ENCODE results near the gene LDLRAD4.

LDLRAD4 gene

DNA sequence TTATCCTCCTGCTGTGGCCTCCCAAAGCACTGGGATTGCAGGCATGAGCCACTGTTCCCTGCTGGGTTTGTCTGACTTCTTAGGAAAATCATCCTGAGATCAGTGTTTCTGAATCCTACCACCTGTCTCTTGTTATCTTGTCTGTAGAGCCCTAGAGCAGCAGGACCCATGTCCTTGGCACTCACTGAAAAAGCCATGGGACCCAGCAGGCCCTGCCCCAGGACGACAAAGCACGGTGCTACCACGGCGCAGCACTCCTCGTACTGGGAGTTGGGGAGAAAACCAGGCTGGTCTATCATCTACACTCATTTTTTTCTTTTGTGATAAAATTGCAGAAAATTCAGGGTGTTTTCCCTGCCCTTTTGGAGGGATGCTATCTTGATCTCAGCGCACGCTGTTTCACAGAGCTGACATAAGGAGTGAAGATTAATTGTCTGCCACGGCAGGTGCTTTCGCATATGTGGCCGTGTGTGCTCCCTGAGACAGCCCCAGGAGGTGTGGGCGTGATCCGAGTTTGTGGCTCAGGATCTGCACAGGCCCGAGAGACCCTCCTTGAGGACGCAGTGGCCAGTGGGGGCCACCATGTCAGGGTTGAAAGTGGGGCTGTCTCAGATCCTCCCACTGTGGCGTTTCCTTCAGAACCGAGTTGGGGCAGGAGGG, 179.1 kb downstream of the LDLRAD4 start:
- Histone ChIP-seq H3K14ac (ENCODE audit: low read length) (no peak overlapping the region), H4K8ac (ENCODE audit: low read depth, low read length) (no peak overlapping the region), H2BK15ac (ENCODE audit: low read length) (no peak overlapping the region), H3K27me3 (ENCODE audit: control insufficient read depth in 3 of 3, insufficient read depth in 3 of 3, low read depth in 1 of 3, low read length in 3 of 3) (no peaks in the 10 kb centered on the region), H2BK12ac (ENCODE audit: low read length) (no peak overlapping the region), H3K4me3 (ENCODE audit: low read length in 2 of 2) (no peak overlapping the region), H3K4ac (ENCODE audit: low read length) (no peak overlapping the region), H4K91ac (ENCODE audit: low read depth, low read length, poor library complexity) (no peak overlapping the region), H3K27ac (replicated peaks; ENCODE audit: low read length) (no peak overlapping the region), H3K36me3 (replicated peaks in 1 of 2; ENCODE audit: control insufficient read depth in 2 of 2, insufficient read depth in 2 of 2, low read length in 2 of 2) (no peaks in the 10 kb centered on the region), H3K4me2 (ENCODE audit: insufficient read depth, low read length, poor library complexity, severe bottlenecking) (no peak overlapping the region), H2AK5ac (ENCODE audit: low read depth, low read length) (no peak overlapping the region), H3K9ac (ENCODE audit: low read depth, low read length, poor library complexity) (no peak overlapping the region), H2BK120ac (ENCODE audit: low read depth, low read length) (no peak overlapping the region), H2BK5ac (ENCODE audit: low read length) (no peak overlapping the region), H2AFZ (ENCODE audit: low read length) (no peak overlapping the region), H3K23ac (ENCODE audit: low read depth, low read length, poor library complexity) (no peak overlapping the region), H3K9me3 (replicated peaks in 1 of 2; ENCODE audit: control insufficient read depth in 2 of 2, insufficient read depth in 1 of 2, low read depth in 1 of 2, low read length in 2 of 2) (no peaks in the 10 kb centered on the region), H3K18ac (ENCODE audit: low read length) (no peak overlapping the region), H3K79me1 (ENCODE audit: low read depth, low read length) (no peaks in the 10 kb centered on the region), H3K4me1 (ENCODE audit: control insufficient read depth in 2 of 2, insufficient read depth in 1 of 2, low read depth in 1 of 2, low read length in 2 of 2) (no peaks in the 10 kb centered on the region)
- no CpG with 5 or more reads among the region's 16 CpGs for WGBS, 2 donors (ENCODE audit: extremely low coverage in 2 of 2, insufficient read length in 2 of 2, insufficient replicate concordance in 1 of 2)
- DNase-seq (ENCODE audit: low spot score), result no peak

GRCh38 chr18:13398631-13399030, 180.1 kb downstream of the LDLRAD4 start:
- H3K4me3 ChIP-seq (ENCODE audit: low read length in 2 of 2), result no peak overlapping the region
- H4K8ac ChIP-seq (ENCODE audit: low read depth, low read length), result no peak overlapping the region
- no peak overlapping the region for H2BK12ac ChIP-seq (ENCODE audit: low read length)
- H4K91ac ChIP-seq (ENCODE audit: low read depth, low read length, poor library complexity), result no peak overlapping the region
- H3K18ac ChIP-seq (ENCODE audit: low read length), result no peak overlapping the region
- H3K23ac ChIP-seq (ENCODE audit: low read depth, low read length, poor library complexity), result no peak overlapping the region
- H3K27me3 ChIP-seq (ENCODE audit: control insufficient read depth in 3 of 3, insufficient read depth in 3 of 3, low read depth in 1 of 3, low read length in 3 of 3), result no peaks in the 10 kb centered on the region
- no peaks in the 10 kb centered on the region for H3K9me3 ChIP-seq (replicated peaks in 1 of 2; ENCODE audit: control insufficient read depth in 2 of 2, insufficient read depth in 1 of 2, low read depth in 1 of 2, low read length in 2 of 2)
- H2BK15ac ChIP-seq (ENCODE audit: low read length), result no peak overlapping the region
- H2AK5ac ChIP-seq (ENCODE audit: low read depth, low read length), result no peak overlapping the region
- no peak overlapping the region for H3K9ac ChIP-seq (ENCODE audit: low read depth, low read length, poor library complexity)
- no peaks in the 10 kb centered on the region for H3K36me3 ChIP-seq (replicated peaks in 1 of 2; ENCODE audit: control insufficient read depth in 2 of 2, insufficient read depth in 2 of 2, low read length in 2 of 2)
- no peak for DNase-seq (ENCODE audit: low spot score)
- no peak overlapping the region for H3K14ac ChIP-seq (ENCODE audit: low read length)
- H3K4me2 ChIP-seq (ENCODE audit: insufficient read depth, low read length, poor library complexity, severe bottlenecking), result no peak overlapping the region
- no peak overlapping the region for H2BK5ac ChIP-seq (ENCODE audit: low read length)
- WGBS, 2 donors (ENCODE audit: extremely low coverage in 2 of 2, insufficient read length in 2 of 2, insufficient replicate concordance in 1 of 2), result no CpG with 5 or more reads among the region's 11 CpGs
- H3K79me1 ChIP-seq (ENCODE audit: low read depth, low read length), result no peaks in the 10 kb centered on the region
- no peak overlapping the region for H3K4ac ChIP-seq (ENCODE audit: low read length)
- no peaks in the 10 kb centered on the region for H3K4me1 ChIP-seq (ENCODE audit: control insufficient read depth in 2 of 2, insufficient read depth in 1 of 2, low read depth in 1 of 2, low read length in 2 of 2)
- H2AFZ ChIP-seq (ENCODE audit: low read length), result no peak overlapping the region
- no peak overlapping the region for H2BK120ac ChIP-seq (ENCODE audit: low read depth, low read length)
- no peak overlapping the region for H3K27ac ChIP-seq (replicated peaks; ENCODE audit: low read length)

DNA sequence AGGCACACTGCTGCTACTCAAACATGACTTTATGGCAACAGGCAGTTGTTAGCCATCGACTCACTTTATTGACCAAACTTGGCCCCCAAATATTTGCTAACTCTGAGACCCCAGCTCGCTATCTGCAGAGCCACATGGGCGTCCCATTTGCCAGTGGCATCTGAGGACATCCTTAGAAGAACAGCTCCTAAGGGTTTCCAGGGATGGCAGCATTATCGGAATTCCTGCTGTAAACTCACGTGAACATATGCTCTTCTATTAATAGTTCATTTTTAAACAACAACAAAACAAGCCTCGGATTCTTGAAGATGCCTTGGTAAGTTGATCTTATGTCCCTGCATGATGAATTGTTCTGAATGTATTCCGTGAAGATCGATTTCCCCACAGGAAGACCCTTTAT, 181.0 kb downstream of the LDLRAD4 start:
- H3K4me1 ChIP-seq (ENCODE audit: control insufficient read depth in 2 of 2, insufficient read depth in 1 of 2, low read depth in 1 of 2, low read length in 2 of 2), result no peaks in the 10 kb centered on the region
- no peak overlapping the region for H2BK120ac ChIP-seq (ENCODE audit: low read depth, low read length)
- no peak overlapping the region for H3K4me2 ChIP-seq (ENCODE audit: insufficient read depth, low read length, poor library complexity, severe bottlenecking)
- no peak overlapping the region for H3K9ac ChIP-seq (ENCODE audit: low read depth, low read length, poor library complexity)
- H3K27ac ChIP-seq (replicated peaks; ENCODE audit: low read length), result no peak overlapping the region
- no peak overlapping the region for H3K4me3 ChIP-seq (ENCODE audit: low read length in 2 of 2)
- no peaks in the 10 kb centered on the region for H3K9me3 ChIP-seq (replicated peaks in 1 of 2; ENCODE audit: control insufficient read depth in 2 of 2, insufficient read depth in 1 of 2, low read depth in 1 of 2, low read length in 2 of 2)
- H2BK15ac ChIP-seq (ENCODE audit: low read length), result no peak overlapping the region
- H2AK5ac ChIP-seq (ENCODE audit: low read depth, low read length), result no peak overlapping the region
- no peaks in the 10 kb centered on the region for H3K79me1 ChIP-seq (ENCODE audit: low read depth, low read length)
- no CpG with 5 or more reads among the region's 8 CpGs for WGBS, 2 donors (ENCODE audit: extremely low coverage in 2 of 2, insufficient read length in 2 of 2, insufficient replicate concordance in 1 of 2)
- H2AFZ ChIP-seq (ENCODE audit: low read length), result no peak overlapping the region
- no peaks in the 10 kb centered on the region for H3K27me3 ChIP-seq (ENCODE audit: control insufficient read depth in 3 of 3, insufficient read depth in 3 of 3, low read depth in 1 of 3, low read length in 3 of 3)
- H2BK5ac ChIP-seq (ENCODE audit: low read length), result no peak overlapping the region
- no peak overlapping the region for H3K23ac ChIP-seq (ENCODE audit: low read depth, low read length, poor library complexity)
- DNase-seq (ENCODE audit: low spot score), result no peak
- no peaks in the 10 kb centered on the region for H3K36me3 ChIP-seq (replicated peaks in 1 of 2; ENCODE audit: control insufficient read depth in 2 of 2, insufficient read depth in 2 of 2, low read length in 2 of 2)
- H4K8ac ChIP-seq (ENCODE audit: low read depth, low read length), result no peak overlapping the region
- H3K18ac ChIP-seq (ENCODE audit: low read length), result no peak overlapping the region
- H3K14ac ChIP-seq (ENCODE audit: low read length), result no peak overlapping the region
- no peak overlapping the region for H2BK12ac ChIP-seq (ENCODE audit: low read length)
- H3K4ac ChIP-seq (ENCODE audit: low read length), result no peak overlapping the region
- H4K91ac ChIP-seq (ENCODE audit: low read depth, low read length, poor library complexity), result no peak overlapping the region

- Histone ChIP-seq H2AFZ (ENCODE audit: low read length) (no peak overlapping the region), H2BK120ac (ENCODE audit: low read depth, low read length) (no peak overlapping the region), H3K23ac (ENCODE audit: low read depth, low read length, poor library complexity) (no peak overlapping the region), H3K18ac (ENCODE audit: low read length) (peak overlapping the region; percentile 8), H3K36me3 (replicated peaks in 1 of 2; ENCODE audit: control insufficient read depth in 2 of 2, insufficient read depth in 2 of 2, low read length in 2 of 2) (no peaks in the 10 kb centered on the region), H3K9me3 (replicated peaks in 1 of 2; ENCODE audit: control insufficient read depth in 2 of 2, insufficient read depth in 1 of 2, low read depth in 1 of 2, low read length in 2 of 2) (no peaks in the 10 kb centered on the region), H3K79me1 (ENCODE audit: low read depth, low read length) (no peaks in the 10 kb centered on the region), H3K14ac (ENCODE audit: low read length) (no peak overlapping the region), H3K4ac (ENCODE audit: low read length) (no peak overlapping the region), H3K27me3 (ENCODE audit: control insufficient read depth in 3 of 3, insufficient read depth in 3 of 3, low read depth in 1 of 3, low read length in 3 of 3) (no peaks in the 10 kb centered on the region), H2AK5ac (ENCODE audit: low read depth, low read length) (no peak overlapping the region), H3K27ac (replicated peaks; ENCODE audit: low read length) (no peak overlapping the region), H3K4me1 (ENCODE audit: control insufficient read depth in 2 of 2, insufficient read depth in 1 of 2, low read depth in 1 of 2, low read length in 2 of 2) (no peaks in the 10 kb centered on the region), H2BK15ac (ENCODE audit: low read length) (no peak overlapping the region), H3K4me2 (ENCODE audit: insufficient read depth, low read length, poor library complexity, severe bottlenecking) (no peak overlapping the region), H4K91ac (ENCODE audit: low read depth, low read length, poor library complexity) (no peak overlapping the region), H3K4me3 (ENCODE audit: low read length in 2 of 2) (no peak overlapping the region), H4K8ac (ENCODE audit: low read depth, low read length) (no peak overlapping the region), H3K9ac (ENCODE audit: low read depth, low read length, poor library complexity) (no peak overlapping the region), H2BK12ac (ENCODE audit: low read length) (no peak overlapping the region), H2BK5ac (ENCODE audit: low read length) (no peak overlapping the region)
- WGBS, 2 donors (ENCODE audit: extremely low coverage in 2 of 2, insufficient read length in 2 of 2, insufficient replicate concordance in 1 of 2), result no CpG with 5 or more reads among the region's 11 CpGs
- DNase-seq (ENCODE audit: low spot score), result no peak
These were observed 182.2 kb downstream of the LDLRAD4 start for GRCh38 chr18:13400636-13401315.
